ENCODE measurements around the gene BHLHE41.

DNA sequence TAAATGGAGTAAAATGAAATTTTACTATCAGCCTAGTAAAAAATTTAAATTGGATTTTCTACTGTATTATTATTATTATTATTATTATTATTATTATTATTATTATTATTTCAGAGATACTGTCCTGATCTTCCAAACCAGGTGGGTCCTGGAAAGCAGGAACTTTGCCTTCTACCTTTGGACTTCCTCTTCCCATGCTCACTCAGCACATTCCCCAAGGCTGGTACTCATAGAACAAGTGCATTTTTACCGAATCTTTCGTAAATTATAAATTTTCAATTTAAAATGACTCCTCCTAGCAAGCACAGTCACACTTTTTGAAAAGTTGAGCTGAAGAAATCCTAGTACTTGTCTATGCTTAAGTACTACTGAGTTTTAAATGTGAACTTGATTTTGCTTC lies 29.7 kb downstream of the BHLHE41 start:
- no peak for TF ChIP-seq EP300 (IDR thresholded peaks at IDR 0.05)
- TF ChIP-seq, protein P1, sequence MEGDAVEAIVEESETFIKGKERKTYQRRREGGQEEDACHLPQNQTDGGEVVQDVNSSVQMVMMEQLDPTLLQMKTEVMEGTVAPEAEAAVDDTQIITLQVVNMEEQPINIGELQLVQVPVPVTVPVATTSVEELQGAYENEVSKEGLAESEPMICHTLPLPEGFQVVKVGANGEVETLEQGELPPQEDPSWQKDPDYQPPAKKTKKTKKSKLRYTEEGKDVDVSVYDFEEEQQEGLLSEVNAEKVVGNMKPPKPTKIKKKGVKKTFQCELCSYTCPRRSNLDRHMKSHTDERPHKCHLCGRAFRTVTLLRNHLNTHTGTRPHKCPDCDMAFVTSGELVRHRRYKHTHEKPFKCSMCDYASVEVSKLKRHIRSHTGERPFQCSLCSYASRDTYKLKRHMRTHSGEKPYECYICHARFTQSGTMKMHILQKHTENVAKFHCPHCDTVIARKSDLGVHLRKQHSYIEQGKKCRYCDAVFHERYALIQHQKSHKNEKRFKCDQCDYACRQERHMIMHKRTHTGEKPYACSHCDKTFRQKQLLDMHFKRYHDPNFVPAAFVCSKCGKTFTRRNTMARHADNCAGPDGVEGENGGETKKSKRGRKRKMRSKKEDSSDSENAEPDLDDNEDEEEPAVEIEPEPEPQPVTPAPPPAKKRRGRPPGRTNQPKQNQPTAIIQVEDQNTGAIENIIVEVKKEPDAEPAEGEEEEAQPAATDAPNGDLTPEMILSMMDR (IDR thresholded peaks at IDR 0.05), result no peak
- TF ChIP-seq POLR2A (IDR thresholded peaks at IDR 0.05), result no peak
- TF ChIP-seq POLR2AphosphoS5 (IDR thresholded peaks at IDR 0.05), result no peak

Data from stomach (tissue), 4 donors.